Measurements from ENCODE around the gene VTN. TPM values are rescaled to one million over a fixed set of nuclear protein-coding genes. Genes with fewer than 3 reads are reported as not detected.

Gene VTN
- polyA plus RNA-seq, 1 donor = 0.32 TPM

DNA sequence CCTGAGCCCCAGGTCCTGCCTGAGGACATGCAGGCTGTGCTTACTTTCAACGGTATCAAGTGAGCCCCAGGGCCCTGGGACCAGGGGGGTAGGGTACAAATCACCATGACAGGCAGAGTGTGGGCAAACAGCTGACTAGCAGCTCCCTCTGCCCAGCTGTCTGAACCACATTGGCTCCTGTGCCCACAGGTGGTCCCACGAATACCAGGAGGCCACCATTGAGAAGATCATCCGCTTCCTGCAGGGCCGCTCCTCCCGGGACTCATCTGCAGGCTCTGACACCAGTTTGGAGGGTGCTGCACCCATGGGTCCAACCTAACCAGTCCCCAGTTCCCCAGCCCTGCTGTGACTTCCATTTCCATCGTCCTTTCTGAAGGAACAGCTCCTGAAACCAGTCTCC is 25.9 kb upstream of the VTN start:
- no peak for DNase-seq (ENCODE audit: low read depth)

DNA sequence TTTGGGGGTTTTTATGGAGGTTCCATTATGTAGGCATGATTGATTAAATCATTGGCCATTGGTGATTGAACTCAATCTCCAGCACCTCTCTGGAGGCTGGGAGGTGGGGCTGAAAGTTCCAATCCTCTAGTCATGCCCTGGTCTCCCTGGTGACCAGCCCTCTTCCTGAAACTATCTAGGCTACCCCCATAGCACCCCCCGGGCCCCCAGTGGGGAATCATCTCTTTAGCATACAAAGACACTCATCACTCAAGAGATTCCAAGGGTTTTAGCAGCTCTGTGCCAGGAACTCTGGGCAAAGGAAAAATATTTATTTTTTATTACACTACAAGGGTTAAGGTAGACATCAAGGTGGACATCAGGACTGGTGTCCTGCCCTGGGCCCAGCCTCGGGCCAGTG is 25.3 kb upstream of the VTN start:
- DNase-seq (ENCODE audit: low read depth) = no peak

DNA sequence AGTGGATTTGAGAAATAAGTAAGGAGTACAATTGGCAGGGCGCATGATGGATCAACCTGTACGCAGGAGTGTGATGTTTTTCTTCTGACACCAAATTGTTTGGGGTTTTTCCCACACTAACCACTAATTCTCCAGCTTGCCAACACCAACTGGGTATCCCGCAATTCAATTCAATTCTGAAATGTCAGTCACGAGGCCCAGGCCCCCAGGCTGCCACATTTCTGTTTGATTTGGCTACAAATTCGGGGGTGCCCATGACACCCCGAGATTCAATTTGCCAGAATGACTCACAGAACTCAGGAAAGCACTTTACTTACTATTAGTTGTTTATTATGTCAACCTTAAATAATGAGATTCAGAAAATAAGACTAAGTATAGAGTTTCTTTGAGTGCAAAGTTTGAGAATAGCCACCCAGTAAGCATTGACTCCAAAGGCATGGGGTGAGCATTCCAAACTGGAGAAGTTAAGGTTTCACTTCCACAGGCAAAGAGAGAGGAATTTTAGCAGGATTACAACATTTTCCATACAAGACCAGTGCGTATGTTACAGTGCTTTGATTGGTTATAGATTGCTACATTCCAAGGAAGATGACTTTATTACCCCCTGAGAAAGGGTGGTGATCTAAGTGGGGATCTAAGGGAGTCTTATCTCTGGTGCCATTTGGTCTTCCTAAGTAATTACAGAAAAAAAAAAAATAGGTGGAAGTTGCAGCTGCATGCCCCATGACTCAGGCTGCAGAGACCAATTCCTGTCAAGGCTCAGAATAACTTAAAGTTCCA is 24.4 kb upstream of the VTN start:
- no peak for DNase-seq (ENCODE audit: low read depth)

DNA sequence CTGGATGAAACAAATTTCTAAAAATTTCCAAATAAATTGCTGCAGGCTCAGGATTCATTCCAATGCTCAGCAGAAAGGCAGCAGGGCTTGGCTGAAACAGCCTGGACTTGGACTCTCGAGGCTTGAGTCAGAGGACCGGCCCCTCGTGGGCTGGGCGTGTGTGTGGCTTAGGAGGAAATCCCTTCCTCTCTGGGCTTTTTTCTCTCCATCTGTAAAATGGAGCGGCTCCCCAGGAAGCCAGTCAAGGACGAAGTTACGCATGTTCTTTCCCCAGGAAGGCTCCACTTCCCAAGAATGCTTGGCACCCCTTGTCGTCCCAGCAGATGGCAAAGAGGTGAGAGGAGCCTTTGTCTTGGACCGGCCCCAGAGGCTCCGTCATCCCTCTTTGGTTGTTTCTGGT is 22.4 kb upstream of the VTN start:
- DNase-seq (ENCODE audit: low read depth) = no peak

DNA sequence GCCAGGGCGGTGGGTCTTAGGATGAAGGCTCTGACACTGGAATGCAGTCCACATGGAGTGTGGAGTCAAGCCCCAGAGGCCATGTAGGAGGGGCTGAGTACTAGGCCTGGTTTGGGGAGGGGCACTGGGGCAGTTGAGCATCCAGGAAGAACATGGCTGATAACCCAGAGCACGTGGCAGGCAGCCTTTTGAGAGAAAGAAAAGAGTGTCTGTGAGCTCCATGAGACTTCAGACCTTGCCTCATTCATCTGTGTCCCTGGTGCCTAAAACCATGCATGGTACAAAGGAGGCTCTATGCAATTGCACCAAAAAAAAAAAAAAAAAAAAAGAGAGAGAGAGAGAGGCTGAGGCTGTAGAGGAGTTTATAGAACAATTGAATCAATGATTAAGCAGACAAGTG is 21.3 kb upstream of the VTN start:
- DNase-seq (ENCODE audit: low read depth) = no peak

DNA sequence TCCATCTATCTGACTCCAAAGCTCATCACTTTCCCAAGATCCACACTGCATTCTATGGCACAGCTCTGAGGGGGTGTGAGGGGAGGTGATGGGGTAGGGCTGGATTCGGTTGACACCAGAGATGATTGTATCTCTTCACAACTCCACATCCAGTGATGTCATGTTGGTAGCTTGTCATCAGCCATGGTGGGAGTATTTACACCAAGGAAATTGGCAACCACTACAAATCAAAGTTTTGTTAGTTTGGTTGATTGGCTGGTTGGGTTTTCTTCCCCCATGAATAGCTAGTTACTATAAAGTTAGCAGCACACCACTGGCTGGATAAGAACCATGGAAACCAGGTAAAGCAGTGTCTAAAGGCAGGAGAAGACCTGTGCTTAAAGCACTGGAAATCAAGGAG is 20.9 kb upstream of the VTN start:
- no peak for DNase-seq (ENCODE audit: low read depth)

DNA sequence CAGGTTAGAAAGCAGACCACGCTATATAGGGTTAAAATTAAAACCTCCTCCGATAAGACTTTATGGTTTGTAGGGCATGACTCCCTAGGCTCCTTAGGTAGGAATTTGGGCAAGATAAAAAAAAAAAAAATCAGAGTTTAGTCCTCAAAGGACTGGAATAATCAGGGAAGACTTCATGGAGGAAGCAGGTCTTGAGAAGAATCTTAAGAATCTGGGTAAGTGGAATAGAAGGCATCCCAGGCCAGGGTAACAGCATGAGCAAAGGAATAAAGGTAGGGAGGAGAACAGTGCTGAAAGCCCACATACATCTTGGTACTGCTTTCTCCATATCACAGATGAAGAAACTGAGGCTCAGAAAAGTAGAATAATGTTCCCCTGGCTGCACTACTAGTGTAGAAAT is 20.5 kb upstream of the VTN start:
- DNase-seq (ENCODE audit: low read depth) = no peak

DNA sequence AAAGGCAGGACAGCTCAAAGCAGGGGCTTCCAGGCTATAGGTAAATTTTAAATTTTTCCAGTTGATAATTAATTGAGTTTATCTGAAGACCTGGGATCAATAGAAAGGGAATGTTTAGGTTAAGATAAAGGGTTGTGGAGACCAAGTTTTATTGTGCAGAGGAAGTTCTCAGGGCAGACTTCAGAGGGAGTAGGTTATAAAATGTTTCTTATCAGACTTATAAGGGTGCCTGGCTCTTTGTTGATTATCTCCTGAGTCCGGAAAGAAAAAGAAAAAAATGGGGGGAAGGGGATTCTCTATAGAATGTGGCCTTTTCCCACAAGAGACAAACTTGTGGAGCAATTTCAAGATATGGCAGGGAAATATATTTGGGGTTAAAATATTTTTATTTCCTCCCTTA is 20.0 kb upstream of the VTN start:
- no peak for DNase-seq (ENCODE audit: low read depth)

DNA sequence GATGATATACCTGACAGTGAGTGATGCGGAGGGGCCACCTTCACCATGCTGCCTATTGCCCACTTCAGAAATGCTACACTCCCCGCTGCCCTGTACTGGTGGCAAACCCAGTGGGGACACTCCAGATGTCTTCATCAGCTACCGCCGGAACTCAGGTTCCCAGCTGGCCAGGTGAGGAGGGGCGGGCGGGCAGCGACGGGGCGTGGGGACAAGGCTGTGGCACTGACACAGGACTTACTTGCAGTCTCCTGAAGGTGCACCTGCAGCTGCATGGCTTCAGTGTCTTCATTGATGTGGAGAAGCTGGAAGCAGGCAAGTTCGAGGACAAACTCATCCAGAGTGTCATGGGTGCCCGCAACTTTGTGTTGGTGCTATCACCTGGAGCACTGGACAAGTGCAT is 18.0 kb upstream of the VTN start:
- DNase-seq (ENCODE audit: low read depth) = no peak

DNA sequence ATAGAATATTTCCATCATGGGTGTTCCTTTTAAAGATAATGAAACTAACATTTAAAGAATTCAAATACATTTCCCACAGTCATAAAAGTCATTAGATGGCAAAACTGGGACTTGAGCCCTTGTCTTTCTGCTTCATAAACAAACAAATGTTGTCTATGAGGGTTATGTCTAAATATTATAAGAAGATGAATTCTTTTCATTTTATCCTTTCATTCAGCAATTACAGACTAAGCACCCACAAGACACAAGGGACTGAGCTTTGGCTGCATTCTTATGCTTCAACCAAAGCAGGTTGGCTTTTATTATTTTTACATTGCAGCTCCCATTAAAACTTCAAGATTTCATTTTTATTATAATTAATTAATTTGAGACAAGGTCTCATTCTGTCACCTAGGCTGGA is 16.3 kb upstream of the VTN start:
- no peak for DNase-seq (ENCODE audit: low read depth)

DNA sequence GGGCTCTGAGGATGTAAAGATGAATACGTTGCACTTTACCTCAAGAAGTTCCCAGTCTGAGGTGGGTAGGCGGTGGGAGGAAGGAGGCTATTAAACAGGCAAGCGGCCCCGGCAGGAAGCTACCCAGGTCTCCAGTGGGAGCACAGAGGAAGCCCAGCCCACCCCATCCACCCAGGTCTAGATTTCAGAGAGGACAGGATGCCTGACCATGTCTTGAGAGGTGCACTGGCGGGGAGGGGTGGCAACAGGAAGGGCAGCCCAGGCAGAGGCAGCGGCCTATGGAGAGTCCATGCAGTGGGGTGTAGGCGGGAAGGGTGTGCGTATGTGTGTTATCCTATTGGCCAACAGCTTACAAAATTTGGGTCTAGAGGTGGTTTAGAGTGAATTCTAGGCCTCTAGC is 15.3 kb upstream of the VTN start:
- no peak for DNase-seq (ENCODE audit: low read depth)

DNA sequence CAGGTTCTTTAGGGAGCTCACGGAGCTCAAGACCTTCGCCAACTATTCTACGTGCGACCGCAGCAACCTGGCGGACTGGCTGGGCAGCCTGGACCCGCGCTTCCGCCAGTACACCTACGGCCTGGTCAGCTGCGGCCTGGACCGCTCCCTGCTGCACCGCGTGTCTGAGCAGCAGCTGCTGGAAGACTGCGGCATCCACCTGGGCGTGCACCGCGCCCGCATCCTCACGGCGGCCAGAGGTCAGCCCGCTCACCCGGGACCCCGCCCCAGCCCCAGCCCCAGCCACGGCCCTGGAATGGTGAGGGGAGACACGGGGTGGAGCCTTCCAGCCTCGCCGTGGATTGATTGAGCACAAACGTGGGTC is 14.9 kb upstream of the VTN start:
- DNase-seq (ENCODE audit: low read depth) = no peak

DNA sequence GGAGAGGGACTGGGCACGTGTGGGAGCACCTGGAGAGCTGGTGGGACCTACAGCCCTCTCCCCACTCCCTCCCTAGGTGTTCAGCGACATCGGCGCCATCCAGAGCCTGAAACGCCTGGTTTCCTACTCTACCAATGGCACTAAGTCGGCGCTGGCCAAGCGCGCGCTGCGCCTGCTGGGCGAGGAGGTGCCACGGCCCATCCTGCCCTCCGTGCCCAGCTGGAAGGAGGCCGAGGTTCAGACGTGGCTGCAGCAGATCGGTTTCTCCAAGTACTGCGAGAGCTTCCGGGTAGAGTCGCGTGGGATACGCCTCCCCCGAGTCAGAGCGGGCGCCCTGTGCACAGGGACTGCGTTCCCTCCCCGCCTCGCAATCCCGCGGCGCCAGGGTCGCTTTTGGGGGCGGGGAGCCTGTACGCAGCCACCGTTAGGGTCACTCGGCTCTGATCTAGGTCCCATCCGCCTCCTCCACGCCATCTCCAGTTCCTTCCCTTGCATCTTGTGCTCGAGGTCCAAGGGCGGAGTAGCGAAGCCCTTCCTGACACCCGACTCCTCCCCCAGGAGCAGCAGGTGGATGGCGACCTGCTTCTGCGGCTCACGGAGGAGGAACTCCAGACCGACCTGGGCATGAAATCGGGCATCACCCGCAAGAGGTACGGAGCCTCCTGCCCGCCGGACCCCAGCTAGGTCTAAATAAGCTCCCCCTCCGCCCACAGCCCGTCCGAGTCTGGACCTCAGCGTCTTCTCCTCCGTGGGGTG is 14.4 kb upstream of the VTN start:
- DNase-seq (ENCODE audit: low read depth) = no peak

DNA sequence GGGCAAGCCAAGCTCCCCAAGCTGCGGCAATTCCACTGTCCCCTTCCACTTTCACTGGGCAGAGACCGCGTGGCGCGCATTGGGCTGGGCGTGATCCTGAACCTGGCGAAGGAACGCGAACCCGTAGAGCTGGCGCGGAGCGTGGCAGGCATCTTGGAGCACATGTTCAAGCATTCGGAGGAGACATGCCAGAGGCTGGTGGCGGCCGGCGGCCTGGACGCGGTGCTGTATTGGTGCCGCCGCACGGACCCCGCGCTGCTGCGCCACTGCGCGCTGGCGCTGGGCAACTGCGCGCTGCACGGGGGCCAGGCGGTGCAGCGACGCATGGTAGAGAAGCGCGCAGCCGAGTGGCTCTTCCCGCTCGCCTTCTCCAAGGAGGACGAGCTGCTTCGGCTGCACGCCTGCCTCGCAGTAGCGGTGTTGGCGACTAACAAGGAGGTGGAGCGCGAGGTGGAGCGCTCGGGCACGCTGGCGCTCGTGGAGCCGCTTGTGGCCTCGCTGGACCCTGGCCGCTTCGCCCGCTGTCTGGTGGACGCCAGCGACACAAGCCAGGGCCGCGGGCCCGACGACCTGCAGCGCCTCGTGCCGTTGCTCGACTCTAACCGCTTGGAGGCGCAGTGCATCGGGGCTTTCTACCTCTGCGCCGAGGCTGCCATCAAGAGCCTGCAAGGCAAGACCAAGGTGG is 11.2 kb upstream of the VTN start:
- no peak for DNase-seq (ENCODE audit: low read depth)

DNA sequence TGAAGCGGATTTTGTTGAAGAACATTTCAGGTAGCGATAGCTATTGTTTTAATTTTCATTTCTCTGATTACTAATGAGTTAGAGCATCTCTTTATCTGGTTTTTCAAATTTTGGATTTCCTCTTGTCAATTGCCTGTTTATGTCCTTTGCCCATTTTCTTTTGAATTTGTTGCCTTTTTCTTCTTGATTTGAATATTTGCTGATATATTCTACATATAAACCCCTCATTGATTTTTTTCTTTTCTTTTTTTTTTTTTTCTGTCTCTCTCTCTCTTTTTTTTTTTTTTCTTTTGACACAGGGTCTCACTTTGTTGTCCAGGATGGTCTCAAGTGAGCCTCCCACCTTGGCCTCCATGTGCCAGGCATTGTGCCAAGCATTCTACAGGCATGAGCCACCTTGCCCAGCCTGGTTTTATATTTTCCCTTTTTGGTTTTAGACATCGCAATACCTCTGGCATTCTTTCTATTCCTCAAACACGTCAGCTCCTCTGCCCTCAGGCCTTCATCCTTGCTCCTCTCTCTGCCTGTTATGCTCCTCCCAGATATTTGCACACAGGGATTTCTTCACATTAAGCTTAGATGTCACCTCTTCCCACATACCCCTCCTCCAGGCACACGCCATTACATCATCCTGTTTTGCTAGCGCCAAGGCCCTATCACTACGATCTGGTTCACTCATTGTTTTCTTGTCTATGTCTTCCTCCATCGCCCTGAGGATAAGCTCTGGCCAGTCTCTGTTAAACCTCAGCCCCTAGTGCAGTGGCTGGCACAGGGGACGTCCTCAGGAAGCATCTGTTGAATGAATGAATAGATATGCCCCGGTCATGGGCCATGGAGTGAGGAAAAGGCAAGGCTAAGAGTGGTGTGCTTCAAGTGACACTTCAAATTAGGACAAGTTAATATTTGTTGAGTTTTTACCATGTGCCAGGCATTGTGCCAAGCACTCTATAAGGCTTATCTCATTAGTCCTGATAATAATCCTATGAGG is 10.0 kb upstream of the VTN start:
- no peak for DNase-seq (ENCODE audit: low read depth)

DNA sequence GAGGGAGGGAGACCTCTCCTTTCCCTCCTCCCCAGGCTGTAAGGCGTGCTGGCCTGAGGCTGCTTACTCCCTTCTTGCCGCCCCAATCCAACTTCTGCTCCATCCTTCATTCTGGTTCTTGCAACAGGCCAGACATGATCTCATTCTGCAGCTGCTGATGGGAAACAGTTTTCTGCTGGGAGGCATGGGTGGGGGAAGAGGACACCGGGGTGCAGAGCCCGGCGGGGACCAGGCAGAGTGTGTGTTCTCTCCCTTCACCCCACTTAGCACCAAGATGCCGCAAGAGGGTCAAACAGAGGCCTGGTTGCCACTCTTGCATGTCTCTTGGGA is 2.8 kb upstream of the VTN start:
- no peak for DNase-seq (ENCODE audit: low read depth)

DNA sequence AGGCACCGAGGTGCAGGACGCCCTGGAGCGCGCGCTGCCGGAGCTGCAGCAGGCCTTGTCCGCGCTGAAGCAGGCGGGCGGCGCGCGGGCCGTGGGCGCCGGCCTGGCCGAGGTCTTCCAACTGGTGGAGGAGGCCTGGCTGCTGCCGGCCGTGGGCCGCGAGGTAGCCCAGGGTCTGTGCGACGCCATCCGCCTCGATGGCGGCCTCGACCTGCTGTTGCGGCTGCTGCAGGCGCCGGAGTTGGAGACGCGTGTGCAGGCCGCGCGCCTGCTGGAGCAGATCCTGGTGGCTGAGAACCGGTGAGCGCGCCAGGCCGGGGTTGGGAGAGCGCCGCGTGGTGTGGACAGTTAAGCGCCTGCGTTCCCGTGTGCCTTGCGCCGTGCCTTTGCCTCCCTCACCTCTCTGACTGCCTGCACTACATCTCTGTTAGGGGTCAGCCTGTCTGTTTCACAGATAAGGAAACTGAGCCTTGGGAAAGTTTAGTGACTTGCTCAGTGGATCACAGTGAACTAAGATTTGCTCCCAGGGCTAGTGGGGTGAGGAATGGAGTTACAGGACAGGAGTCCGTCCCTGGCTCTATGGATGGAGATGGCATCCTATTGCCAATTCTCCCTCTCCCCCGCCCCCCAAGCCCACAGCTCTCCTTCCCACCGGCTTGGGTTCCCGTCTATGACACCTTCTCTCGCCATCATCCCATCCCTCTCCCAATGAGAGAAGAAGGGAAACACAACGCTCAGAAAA is 2.3 kb upstream of the VTN start:
- no peak for DNase-seq (ENCODE audit: low read depth)

DNA sequence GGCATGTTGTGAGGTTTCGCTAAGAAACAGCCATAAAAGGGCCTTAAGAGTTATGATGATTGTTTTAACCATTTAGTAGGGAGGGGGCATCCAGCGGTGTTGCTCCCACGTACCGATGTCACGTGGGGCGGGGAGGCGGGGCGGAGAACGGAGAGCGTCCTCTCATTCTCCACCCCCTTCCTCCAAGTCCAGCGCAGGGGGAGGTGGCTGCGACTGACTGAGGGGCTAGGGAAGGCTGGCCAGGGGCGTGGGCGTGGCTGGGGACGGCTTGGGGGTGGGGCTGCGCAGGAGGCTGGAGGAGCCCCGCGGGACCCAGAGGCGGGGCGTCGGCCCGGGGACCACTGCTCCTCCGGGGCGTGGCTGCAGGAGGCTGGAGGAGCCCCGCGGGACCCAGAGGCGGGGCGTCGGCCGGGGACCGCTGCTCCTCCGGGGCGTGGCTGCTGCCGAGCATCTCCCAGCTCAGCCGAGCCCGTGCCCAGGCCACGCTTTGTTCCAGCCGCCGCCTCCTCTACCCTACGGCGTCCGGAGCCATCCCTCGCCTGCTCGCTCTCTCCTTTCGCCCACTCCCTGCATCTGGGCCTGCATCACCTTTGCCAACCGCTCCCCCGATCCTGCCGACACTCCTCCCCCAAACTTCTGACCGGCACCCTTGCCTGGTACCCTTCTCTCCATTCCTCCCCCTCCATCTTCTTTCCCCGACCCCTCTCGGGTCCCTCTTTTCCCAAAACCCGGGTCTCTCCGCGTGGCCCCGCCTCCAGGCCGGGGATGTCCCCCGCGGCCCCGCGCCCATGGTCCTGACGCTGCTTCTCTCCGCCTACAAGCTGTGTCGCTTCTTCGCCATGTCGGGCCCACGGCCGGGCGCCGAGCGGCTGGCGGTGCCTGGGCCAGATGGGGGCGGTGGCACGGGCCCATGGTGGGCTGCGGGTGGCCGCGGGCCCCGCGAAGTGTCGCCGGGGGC is 1.4 kb upstream of the VTN start, which contains the start of gene SARM1:
Gene SARM1, plus strand, starts transcription at position 450 of the 958 bp plus-strand sequence. Its CDS starts 339 bp downstream, at position 789.
- DNase-seq (ENCODE audit: low read depth) = no peak

DNA sequence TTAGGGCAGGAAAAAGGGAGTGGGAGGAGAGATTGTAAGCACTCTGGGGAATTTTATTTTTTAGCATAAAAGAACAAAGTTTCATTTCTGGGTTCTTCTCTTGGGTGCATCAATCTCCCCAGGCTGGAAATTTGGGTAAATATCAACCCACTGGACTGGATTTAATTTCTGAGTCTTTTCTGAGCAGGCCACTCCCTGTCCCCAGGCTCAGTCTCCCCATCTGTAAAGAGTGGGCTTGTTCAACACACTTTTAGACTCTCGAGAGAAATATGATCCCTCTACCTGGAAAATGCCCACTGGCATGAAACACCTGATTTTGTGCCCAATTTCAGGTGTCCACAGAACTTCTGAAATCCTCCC is 617 bp upstream of the VTN start:
- no peak for DNase-seq (ENCODE audit: low read depth)

DNA sequence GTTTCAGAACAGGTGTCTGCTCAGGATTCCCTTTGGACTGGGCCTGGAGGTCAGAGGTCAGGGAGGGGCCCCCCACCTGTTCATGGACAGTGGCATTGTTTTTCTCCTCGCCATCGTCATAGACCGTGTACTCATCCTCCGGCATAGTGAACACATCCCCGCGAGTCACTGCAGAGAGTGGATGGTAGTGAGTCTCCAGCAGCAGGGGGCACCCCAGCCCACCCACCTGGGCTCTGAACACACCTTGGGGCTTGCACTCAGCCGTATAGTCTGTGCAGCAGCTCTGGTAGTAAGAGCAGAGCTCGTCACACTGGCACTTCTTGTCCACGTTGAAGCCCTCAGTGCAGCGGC is 448 bp downstream of the VTN start:
- no peak for DNase-seq (ENCODE audit: low read depth)
